Activated CD4-positive, alpha-beta T cell treated with anti-CD3 and anti-CD28 coated beads for 48 hours (primary cell): ENCODE data around the gene AGMAT.

ENCODE experiments used
- DNase-seq: peaks from one replicate; pipeline ENCODE4 v3.0.0-alpha.2; 2020

Gene AGMAT

GRCh38 chr1:15584489-15585363, at the start of gene AGMAT:
Gene AGMAT (minus strand): TSS chr1:15585051. CDS start chr1:15584967, 84 bp downstream.
- DNase-seq = peak; percentile 81

DNA sequence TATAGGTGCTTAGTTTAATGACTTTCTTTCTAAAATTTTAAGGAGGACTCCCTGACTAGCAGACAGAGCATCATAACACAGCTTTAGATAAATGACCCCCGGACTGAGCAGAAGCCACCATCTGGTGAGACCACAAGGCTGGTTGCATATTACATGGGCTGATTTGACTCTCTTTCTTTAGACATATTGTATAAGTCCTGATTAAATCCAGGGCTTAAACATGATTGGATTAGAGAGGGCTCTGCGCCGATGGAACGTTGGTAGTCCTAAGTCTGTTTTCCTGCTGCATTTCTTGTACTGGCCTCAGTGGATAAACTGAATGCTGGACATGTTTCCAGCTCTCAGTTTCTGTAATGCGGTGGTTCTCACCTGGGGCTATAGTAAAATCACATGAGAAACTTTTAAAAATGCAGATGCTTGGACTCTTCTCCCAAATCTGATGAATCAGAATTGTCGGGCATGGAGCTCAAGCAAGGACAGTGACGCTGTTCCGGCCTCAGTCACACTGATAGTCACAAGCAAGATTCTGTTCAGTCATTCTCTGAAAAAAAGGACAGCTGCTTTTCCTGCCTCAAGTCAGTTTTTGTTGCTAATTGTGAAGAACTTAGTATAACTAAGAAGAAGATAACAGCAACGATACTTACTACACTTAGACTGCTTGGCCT, 49.0 kb upstream of the AGMAT start:
- no peak for DNase-seq

DNA sequence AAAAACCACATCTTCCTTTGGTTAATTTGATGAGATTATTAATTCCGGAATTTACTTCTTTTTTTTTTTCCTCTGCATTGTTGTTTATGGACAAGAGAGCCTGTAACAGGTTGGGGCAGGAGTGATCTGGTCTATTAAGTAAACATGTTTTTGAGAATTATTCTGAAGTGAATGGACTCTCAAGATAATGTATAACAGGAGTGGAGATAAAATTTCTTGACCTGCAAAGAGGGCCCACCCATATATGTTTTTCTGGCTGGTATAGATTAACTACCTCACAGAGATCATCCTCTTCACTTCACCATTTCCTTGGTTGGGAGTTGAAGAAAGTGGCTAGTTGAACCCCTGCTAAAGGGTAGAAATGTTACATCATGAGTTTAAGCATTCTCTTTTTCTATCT, 43.2 kb upstream of the AGMAT start:
- DNase-seq = no peak

GRCh38 chr1:15627343-15627988, 42.6 kb upstream of the AGMAT start:
- no peak for DNase-seq

- no peak for DNase-seq
These were observed 41.6 kb upstream of the AGMAT start for GRCh38 chr1:15626269-15626950.

DNA sequence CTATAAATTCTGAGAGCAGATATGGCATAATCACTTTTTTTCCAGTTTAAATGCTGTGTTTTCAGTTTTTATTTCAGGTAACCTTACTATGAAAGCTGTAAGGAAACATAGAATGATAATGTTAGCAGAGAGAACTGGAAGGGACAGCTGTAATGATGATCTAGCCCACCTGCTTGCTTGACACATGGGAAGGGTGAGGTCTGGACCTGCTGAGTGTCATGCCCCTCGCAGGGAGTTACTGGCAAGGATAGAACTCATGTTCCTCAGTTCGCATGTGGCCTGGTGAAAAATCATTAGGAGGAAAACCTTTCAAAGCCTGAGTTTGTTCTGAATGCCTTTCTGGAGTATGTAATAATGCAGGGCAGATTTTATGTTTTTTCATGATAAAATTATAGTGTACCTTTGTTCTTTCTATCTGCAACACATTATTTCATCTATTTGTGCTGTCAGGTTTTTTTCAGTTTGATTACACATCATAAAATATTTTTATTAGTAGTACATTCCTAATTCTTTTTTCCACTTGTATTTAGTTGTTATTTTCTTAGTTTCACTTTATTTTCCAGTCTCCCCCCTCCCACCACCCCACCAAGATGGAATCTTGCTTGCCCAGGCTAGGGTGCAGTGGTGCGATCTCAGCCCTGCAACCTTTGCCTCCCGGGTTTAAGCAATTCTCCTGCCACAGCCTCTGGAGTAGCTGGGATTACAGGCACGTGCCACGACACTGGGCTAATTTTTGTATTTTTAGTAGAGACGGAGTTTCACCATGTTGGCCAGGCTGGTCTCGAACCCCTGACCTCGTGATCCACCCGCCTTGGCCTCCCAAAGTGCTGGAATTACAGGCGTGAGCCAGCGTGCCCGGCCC, 40.4 kb upstream of the AGMAT start:
- no peak for DNase-seq

GRCh38 chr1:15624133-15624714, 39.4 kb upstream of the AGMAT start:
- no peak for DNase-seq

DNA sequence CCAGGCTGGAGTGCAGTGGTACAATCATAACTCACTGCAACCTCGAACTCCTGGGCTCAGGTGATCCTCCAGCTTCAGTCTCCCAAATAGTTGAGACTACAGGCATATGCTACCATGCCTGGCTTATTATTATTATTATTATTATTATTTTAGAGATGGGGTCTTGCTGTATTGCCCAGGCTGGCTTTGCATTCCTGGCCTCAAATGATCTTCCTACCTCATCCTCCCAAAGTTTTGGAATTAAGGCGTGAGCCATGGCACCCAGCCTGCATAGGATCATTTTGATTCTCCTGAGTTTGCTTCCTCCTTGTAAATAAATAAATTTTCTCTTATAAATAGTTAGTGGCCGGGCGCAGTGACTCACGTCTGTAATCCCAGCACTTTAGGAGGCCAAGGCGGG, 38.6 kb upstream of the AGMAT start:
- DNase-seq = no peak

DNA sequence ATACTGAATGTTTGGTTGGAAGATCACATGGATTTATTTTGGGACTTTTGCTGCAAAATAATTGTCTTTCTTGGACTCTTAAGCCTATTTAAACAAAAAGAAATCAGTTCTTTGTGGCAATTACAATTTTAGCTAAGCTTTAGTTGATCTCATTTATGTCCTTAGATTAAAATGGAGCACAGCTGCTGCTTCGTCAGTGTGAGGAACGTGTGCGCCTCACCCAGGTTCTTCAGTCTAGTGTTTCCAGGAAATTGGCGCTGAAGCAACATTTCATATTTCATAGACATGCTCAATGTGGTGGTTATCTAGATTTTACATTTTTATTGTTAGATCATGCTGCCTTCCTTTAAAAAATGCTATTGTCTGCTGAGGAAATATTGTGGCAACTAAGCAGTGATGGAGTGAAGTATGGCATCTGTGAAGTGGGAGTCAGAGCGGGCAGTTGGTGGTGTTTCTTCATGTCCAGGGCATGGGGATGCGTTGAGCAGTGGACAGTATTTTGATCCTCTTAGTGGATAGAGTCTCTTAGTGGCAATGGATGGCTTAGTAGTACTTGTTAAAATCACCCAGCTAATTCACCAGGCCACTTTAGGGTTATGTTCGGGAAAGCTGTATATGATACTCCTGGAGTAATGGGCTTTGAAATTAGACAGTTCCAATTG, 38.0 kb upstream of the AGMAT start:
- DNase-seq = no peak

DNA sequence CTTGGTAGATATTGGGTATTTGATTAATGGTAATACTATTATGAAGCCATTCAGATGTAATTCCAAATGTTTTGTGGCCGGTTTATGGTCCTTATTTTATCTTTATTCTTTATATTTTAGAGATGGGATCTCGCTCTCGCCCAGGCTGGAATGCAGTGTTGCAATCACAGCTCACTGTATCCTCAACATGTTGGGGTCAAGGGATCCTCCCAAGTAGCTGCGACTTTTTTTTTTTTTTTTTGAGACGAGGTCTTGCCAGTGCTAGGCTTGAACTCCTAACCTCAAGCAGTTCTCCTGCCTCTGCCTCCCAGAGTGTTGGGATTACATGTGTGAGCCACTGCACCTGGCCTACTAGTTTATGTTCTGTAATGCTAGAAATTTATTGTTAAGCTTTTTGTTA, 37.1 kb upstream of the AGMAT start:
- DNase-seq = no peak

DNA sequence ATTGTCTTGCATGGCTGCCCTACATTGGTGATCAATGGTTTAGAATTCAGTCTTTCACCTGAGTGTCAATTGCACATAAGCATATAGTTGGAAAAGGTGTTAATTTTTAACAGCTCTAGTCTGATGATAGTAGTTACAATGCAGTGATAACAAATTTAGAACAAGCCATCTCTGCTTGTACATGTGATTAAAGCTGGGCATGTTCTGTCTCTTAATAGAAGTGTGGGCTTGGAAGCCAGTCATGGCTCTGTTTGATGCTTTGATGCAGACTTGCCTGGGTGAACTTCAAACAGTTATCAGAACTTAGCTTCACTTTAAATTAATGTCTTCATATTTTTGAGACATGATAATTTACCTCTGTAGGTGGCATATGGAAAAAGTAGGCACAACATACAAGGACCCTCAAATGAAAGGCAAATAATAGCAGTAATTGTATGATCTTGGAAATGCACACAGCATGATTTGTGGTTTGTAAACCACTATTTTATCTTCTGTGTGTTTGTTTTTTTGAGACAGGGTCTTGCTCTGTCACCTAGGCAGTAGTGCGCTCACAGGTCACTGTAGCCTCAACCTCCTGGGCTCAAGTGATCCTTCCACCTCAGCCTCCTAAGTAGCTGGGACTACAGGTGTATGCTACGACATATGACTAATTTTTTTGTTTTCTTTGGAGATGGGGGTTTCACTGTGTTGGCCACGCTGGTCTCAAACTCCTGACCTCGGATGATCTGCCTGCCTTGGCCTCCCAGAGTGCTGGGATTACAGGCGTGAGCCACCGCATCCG, 36.2 kb upstream of the AGMAT start:
- no peak for DNase-seq

GRCh38 chr1:15620155-15620545, 35.3 kb upstream of the AGMAT start:
- no peak for DNase-seq

GRCh38 chr1:15618655-15619525, 34.0 kb upstream of the AGMAT start:
- no peak for DNase-seq

DNA sequence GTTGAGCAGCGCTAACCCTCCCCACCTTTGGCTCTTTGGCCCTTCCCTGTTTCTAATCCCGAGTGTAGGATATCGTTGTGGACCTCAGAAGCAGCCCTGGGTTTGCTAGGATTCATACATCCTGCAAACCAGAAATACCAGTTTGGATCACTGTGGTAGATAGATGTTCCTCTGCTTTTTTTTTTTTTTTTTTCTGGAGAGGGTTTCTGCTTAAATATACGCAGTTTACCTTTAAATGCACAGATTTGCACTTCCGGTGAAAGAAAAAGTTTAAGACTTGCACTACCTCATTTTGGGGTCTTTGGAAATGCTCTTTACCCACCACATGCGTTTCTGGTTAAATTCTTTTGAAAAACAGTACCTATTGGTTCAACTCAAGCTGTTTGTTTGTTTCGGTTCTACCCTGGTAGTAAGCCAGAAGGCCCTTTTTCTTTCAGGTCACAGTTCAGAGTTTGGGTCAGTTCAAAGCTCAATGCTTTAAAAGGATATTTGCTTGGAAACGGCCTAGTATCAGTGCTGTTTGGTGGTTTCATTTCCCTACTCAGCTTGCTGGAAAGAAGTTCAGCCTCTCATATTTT, 33.3 kb upstream of the AGMAT start:
- DNase-seq = no peak

DNA sequence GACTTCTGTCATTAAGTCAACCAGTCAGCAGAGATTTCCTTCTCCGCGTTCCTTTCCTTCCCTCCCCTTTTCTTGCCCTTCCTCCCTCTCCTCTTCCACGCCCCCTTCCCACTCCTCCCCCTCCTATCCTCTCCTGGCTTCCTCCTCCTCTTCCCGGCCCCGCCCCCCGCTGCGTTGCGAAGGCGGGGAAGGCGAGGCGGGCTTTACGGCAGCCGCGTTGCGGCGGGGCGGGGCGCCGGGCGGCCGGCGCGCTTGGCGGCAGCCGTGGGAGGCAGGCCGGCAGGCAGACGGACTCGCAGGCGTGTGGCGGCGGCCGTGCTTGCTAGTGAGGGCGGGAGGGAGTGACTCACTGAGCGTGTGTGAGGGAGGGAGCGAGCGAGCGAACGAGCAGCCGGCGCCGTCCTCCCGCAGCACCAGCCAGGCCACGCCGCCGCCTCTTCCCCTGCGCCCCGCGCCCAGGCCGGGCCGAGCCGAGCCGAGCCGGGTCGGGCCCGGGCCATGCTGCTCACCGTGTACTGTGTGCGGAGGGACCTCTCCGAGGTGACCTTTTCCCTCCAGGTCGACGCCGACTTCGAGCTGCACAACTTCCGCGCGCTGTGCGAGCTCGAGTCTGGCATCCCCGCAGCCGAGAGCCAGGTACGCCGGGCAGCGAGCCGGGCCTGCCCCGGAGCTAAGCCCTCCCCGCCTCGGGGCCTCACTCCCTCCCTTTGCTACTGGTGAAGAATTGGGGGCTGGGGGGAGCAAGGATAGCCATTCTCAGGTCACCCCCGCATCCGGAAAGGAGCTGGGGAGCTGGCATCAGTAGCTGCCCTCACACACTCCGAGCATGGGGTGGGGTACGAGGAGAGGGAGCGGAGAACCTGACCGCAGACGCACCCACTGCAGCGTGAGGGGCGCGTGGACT, 32.6 kb upstream of the AGMAT start, which contains the start of gene DDI2:
Gene DDI2, plus strand, starts transcription at position 286 of the 904 bp plus-strand sequence. Its CDS starts 213 bp downstream, at position 499.
- peak; percentile 95 for DNase-seq

GRCh38 chr1:15616373-15617172, 31.7 kb upstream of the AGMAT start:
- no peak for DNase-seq

GRCh38 chr1:15610167-15610566, 25.3 kb upstream of the AGMAT start:
- DNase-seq = no peak
